COLO668 (cell line): ENCODE measurements around the gene TPRN.

Experiments used
- DNase-seq: peaks from one replicate; lab custom pipeline; 2025; ENCODE audit not compliant: unreplicated experiment; lab: John Stamatoyannopoulos, UW

Gene TPRN

GRCh38 chr9:137236936-137237421, 36.4 kb upstream of the TPRN start:
- peak; percentile 81 for DNase-seq

- peak; percentile 95 for DNase-seq
These were observed 35.8 kb upstream of the TPRN start for GRCh38 chr9:137236238-137236935.

- DNase-seq = no peak
These were observed 35.1 kb upstream of the TPRN start for GRCh38 chr9:137235424-137236237.

GRCh38 chr9:137234758-137235423, 34.4 kb upstream of the TPRN start:
- no peak for DNase-seq

GRCh38 chr9:137234055-137234697, 33.6 kb upstream of the TPRN start:
- peak; percentile 64 for DNase-seq

GRCh38 chr9:137233143-137233980, 32.8 kb upstream of the TPRN start:
- peak; percentile 63 for DNase-seq

DNA sequence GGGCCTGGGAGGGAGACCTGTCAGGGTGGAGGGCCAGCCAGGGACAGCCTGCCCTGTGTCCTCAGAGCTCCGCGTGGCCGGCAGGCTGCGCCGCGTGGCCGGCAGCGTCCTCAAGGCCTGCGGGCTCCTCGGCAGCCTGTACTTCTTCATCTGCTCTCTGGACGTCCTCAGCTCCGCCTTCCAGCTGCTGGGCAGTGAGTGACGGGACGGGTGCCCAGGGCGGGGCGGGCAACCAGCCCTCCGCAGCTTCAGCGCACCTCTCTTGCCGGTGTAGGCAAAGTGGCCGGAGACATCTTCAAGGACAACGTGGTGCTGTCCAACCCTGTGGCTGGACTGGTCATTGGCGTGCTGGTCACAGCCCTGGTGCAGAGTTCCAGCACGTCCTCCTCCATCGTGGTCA, 32.0 kb upstream of the TPRN start:
- no peak for DNase-seq

DNA sequence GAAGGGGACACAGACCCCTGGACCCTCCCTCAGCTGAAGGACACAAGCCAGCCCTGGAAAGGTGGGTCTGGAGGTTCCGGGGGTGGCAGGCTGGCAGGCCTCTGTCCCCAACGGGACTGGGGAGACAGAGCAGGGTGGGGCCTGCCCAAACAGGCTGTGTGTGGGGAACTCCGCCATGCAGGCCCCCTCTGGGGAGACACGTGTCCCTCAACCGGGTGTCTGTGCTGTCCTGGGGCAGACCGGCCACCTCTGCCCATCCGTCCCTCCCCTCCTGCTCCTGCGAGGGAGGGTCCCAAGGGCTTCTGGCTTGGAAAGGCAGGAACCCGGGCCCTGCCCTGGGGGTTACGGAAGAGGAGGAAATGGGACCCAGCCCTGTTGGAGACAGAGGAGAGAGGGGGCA, 31.6 kb upstream of the TPRN start:
- no peak for DNase-seq

DNA sequence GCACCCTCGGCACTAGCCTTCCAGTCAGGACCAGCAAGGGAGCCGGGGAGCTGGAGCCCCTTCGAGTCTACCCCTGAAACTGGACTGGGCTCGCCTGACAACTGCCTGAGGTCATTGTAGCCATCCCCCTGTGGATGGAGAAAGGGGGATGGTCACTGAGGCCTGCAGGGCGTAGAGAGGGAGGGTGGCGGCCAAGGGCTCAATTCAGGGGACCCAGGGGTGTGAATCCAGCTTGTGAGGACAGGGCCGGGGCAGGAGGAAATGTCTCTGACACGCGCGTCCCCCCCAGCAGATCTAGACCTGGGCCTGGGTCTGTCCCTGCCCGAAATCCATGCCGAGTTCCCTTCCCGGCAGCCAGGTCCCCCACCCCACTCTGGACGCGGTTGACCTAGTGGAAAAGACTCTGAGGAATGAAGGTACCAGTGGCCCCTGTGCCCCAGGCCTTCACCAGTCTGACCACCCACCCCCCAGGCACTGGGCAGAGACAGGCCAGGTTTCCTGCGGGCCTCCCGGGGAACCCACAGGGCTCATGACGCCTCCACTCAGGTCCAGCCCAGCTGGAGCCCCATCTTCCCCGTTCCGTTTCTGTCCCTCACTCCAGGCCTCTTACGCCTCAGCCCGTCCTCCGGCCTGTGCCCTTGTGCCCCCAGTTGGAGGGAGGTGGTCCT, 31.0 kb upstream of the TPRN start:
- DNase-seq = no peak

GRCh38 chr9:137230705-137231371, 30.3 kb upstream of the TPRN start, which contains the start of gene SLC34A3:
SLC34A3 (plus strand) TSS chr9:137230901; CDS start chr9:137231703, 802 bp downstream.
- no peak for DNase-seq

DNA sequence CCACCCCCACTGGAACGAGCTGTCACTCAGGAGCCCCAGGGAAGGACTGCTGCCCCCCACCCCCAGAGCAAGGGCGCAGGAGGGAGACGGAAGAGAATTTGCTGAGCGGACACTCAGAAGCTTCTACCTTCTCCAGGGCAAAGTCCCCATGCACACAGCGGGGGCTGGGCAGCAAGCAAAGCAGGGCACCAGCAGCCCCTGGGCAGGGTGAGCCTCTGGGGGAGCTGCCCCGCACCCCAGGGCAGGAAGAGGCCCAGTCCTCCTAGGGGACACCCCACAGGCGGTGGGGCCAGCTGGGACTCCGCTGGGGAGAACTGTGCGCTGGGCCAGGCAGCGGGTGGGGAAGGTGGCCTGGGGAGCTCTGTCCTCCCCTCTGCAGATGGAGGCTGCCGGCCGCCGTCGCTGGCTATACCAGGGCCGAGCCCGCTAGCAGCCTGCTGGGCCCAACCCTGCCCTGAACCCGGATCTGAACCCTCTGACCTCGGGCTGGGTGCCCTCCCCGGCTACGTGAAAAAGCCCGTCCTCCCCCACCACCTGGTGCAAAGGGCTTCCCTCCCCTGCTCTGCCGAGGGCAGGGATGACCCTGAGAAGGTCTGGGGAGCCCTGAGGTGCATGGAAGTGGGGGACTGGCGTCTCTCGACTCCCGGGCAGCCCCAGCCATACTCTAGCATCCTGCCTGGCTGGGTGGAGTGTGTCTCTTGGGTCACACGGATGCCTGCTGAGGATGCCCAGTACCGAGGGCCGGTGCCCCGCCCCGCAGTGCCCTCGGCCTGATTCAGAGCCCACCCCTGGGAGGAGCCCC, 29.6 kb upstream of the TPRN start:
- DNase-seq = no peak

- DNase-seq = no peak
These were observed 28.7 kb upstream of the TPRN start for GRCh38 chr9:137228968-137229896.

- DNase-seq = no peak
These were observed 28.0 kb upstream of the TPRN start for GRCh38 chr9:137228506-137228967.

DNA sequence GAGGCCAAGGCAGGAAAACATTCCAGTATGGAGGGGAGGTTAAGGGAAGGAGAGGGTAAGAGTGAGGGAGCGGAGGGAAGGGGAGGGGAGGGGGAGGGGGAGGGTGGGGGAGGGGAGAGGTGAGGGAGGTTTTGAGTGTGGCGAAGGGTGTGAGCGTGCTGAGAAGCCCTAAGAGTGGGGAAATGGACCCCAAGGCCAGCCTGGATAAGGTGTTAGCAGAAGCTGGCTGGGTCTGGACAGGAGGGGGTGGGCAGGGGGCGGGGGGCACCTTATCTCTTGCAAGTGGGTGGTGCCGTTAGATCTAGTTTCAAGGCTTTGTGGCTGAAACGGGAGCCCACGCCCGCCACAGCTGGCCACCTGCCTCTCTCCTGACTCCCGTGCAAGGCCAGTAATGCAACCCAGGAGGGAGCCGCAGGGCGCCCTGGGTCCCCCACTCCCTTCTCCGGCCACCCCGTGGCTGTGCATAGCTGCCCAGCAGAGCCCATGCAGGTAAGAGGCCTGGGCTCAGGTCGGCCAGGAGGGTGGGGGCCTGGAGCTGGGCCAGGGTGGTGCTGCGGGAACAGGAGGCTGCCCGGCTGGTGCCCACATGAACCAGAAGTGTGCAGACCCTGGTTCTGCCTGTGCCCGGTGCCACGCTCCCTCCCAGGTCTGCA, 27.4 kb upstream of the TPRN start:
- no peak for DNase-seq

GRCh38 chr9:137227054-137227852, 26.7 kb upstream of the TPRN start, which contains the start of gene RNF224:
RNF224 (plus strand) TSS chr9:137227502; CDS start chr9:137228336, 834 bp downstream.
- peak; percentile 79 for DNase-seq
